LNCAP (cell line): ENCODE measurements around the gene AFAP1.

Source experiments
- TF ChIP-seq, protein P1 (sequence below): fragments of 450-650 bp; IDR thresholded peaks from 2 replicates; pipeline ENCODE4 v1.5.1; 2017; ENCODE audit warnings: mild to moderate bottlenecking

AFAP1 gene

DNA sequence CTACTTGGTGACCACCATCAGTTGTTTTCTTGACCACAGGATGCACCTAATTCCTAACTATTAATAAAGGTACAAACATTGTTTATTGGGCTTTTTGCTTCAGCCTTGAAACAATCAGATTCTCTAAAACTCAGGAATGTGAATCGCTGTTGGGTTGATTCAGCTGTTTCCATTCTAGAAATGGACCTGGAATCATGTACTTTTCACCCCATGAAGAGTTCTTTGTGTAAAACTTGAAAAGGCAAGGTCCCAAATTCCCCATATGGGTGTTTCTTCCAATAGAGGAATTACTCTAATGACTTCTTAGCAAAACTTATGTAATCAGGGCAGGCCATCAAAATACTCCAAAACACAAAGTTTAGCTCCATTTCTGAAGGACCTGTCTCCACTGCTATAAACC is 7.4 kb downstream of the AFAP1 start:
- TF ChIP-seq, protein P1, sequence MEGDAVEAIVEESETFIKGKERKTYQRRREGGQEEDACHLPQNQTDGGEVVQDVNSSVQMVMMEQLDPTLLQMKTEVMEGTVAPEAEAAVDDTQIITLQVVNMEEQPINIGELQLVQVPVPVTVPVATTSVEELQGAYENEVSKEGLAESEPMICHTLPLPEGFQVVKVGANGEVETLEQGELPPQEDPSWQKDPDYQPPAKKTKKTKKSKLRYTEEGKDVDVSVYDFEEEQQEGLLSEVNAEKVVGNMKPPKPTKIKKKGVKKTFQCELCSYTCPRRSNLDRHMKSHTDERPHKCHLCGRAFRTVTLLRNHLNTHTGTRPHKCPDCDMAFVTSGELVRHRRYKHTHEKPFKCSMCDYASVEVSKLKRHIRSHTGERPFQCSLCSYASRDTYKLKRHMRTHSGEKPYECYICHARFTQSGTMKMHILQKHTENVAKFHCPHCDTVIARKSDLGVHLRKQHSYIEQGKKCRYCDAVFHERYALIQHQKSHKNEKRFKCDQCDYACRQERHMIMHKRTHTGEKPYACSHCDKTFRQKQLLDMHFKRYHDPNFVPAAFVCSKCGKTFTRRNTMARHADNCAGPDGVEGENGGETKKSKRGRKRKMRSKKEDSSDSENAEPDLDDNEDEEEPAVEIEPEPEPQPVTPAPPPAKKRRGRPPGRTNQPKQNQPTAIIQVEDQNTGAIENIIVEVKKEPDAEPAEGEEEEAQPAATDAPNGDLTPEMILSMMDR = no peak

DNA sequence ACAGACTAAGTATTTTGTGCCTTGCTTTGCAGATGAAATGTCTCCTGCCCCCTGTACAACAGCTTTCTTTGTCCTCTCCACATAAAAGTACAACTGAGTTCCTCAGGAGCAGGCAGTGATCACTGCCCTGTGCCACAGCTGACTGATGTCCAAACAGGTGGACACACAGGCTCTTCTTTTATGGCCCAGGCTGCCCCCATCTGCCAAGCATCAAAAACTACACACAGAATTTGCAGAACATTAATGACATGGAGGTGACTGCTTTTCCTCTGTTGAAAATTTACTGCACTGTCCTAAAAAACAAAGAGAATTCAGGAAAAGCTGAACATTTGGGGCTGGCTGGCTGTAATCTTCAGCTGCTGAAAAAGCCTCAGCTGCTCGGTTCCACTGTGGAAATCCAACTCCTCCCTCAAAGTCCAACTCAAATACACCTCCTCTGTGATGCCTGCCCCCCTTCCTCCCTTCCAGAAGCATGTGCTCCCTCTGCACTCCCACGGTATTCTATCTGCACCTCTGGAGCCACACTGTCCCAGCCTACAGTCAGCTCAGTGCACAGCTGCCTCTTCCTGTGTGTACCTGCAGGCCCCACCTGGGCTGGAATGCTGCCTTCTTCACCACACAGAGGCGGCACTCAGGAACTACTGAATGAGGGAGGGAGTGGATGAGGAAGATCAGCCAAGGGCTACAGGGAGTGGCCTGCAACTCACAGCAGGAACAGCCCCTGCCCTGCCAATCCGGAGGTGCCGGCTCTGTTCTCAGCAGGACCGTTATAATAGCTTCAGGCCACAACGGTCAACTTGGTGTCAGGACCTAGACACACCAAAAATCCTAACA is 10.3 kb downstream of the AFAP1 start:
- TF ChIP-seq, protein P1 = peak; percentile 27; the same call in 1 of the 2 replicates

DNA sequence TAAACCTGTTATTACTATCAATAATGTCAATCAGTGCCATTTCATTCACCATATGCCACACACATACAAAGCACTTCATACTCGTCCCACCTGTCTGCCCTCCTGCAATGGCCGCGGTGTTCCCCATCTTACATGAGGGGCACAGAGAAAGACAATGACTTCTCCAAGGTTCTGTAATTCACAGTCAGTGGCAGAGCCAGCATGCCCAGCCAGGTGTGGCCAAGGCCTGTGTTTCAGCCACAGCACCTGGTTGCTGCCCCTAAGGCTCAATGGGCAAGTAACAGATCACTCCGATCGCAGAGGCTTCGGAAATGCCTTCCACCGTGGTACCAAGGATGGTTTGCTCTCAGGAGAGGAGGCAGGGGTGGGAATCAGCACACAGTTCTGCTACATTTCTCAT is 10.9 kb downstream of the AFAP1 start:
- TF ChIP-seq, protein P1 = no peak

DNA sequence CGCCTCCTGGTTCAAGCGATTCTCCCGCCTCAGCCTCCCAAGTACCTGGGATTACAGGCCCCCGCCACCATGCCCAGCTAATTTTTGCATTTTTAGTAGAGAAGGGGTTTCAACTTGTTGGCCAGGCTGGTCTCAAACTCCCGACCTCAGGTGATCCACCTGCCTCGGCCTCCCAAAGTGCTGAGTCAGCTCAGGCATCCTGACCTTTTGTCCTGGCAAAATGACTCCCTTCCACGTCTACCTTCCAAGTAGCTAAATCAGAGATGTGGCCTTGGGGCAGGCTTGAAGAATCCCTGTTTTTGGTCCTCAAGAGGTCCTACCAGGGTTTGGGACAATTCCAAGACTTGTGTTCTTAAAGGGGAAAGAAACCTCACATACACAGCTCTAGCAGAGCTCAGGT is 12.8 kb downstream of the AFAP1 start:
- TF ChIP-seq, protein P1 = no peak

DNA sequence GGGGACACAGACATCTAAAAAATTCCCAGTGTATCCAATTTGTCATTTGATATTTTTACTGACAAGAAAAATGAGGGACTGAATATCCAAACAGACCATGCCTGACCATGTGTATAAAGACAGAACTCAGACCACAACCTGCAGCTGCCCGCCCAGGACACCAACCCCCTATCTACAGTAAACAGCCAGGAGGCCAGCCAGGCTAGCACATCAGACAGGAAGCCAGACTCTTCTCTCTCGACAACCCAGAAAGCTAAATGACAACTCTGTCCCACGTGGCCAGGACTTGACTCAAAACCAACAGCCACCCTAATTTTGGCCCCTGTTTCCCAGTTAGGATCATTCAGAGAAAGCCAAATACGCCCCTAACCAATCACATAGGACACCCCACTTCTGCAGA is 15.1 kb downstream of the AFAP1 start:
- TF ChIP-seq, protein P1 = no peak

DNA sequence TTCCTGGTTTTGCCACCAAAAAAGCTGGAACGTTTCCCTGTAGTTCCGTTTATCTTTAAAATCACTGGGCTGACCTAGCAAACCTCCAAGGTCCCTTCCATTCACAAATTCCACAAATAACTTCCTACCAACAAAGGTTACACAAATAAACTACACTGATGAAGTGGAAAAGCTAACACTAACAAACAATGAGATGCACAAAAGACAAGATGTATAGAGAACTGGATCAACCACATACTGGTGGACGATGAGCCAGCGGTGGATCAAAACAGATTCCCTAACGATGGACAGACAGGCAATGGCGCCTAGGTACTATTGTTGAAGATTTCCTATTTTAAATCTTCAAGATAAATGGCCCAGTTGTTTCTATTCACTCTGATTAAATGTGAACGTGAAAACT is 15.5 kb downstream of the AFAP1 start:
- TF ChIP-seq, protein P1 = no peak

DNA sequence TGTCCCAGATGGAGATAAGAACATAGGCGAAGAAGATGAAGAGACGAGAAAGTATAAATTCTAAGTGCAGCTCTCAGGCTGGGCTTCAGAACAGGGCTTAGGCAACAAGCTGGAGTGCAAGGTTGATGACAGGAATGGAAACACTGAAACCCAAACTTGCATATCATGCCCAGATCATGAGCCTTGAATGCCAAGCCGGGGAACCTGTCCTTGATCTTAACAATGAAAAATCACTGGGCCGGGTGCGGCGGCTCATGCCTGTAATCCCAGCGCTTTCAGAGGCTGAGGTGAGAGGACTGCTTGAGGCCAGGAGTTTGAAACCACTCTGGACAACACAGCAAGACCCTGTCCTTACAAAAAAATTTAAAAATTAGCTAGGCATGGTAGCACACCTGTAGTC is 17.2 kb downstream of the AFAP1 start:
- TF ChIP-seq, protein P1 = no peak

DNA sequence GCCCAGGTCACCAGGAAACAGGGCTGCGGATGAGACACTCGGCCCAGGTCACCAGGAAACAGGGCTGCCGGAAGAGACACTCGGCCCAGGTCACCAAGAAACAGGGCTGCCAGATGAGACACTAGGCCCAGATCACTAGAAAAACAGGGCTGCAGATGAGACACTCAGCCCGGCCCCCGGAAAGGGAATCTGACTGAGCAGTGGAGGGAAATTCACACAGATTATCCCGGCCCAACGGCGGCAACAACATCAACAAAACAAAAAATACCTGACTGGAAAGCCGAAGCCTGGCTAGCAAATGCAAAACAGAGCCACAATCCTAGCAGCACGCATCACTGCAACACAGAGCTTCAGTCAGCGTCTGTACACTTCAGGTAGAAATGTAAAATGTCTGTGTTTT is 20.7 kb downstream of the AFAP1 start:
- TF ChIP-seq, protein P1 = no peak
